Measurements from ENCODE around the gene BRD3. TPM values are rescaled to one million over a fixed set of nuclear protein-coding genes. Genes with fewer than 3 reads are reported as not detected.
"Not testable (repeated sequence)": the region's sequence is repeated elsewhere in the genome, so short reads cannot be mapped to it uniquely, and the experiment has no call there.

Gene BRD3
- total RNA-seq, 1 donor from 2014 or later: 36.7 TPM

- no peaks in the 10 kb centered on the region for H3K36me3 Mint-ChIP-seq (ENCODE audit: low read depth)
- H3K4me3 Mint-ChIP-seq: no peak overlapping the region
- H3K9me3 Mint-ChIP-seq: peaks cover 11% of the 10 kb centered on the region
Measured at GRCh38 chr9:134076644-134077043, 8.8 kb upstream of the BRD3 start.

DNA sequence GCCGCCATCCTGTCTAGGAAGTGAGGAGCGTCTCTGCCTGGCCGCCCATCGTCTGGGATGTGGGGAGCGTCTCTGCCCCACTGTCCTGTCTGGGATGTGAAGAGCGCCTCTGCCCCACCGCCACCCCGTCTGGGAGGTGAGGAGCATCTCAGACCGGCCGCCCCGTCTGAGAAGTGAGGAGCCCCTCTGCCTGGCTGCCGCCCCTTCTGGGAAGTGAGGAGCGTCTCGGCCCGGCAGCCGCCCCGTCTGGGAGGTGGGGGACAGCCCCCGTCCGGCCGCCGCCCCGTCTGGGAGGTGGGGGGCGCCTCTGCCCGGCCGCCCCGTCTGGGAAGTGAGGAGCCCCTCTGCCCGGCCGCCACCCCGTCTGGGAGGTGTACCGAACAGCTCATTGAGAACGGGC is 7.9 kb upstream of the BRD3 start:
- H3K36me3 Mint-ChIP-seq (ENCODE audit: low read depth); H3K4me1 Mint-ChIP-seq (ENCODE audit: low read depth); H3K27ac Mint-ChIP-seq; intact Hi-C loops (cut with micrococcal nuclease); H3K4me3 Mint-ChIP-seq; DNase-seq (ENCODE audit: low spot score): not testable (repeated sequence)
- Mint-ChIP-seq H3K27me3 (ENCODE audit: insufficient read depth) (peaks cover 14% of the 10 kb centered on the region), H3K9me3 (peaks cover 11% of the 10 kb centered on the region)

More at GRCh38 chr9:134076644-134077043, 8.8 kb upstream of the BRD3 start:
- no peak for DNase-seq (ENCODE audit: low spot score)
- H3K27ac Mint-ChIP-seq: no peak overlapping the region
- H3K4me1 Mint-ChIP-seq (ENCODE audit: low read depth): no peaks in the 10 kb centered on the region
- intact Hi-C loops (cut with micrococcal nuclease): no loop called here
- H3K27me3 Mint-ChIP-seq (ENCODE audit: insufficient read depth): peaks cover 8% of the 10 kb centered on the region

DNA sequence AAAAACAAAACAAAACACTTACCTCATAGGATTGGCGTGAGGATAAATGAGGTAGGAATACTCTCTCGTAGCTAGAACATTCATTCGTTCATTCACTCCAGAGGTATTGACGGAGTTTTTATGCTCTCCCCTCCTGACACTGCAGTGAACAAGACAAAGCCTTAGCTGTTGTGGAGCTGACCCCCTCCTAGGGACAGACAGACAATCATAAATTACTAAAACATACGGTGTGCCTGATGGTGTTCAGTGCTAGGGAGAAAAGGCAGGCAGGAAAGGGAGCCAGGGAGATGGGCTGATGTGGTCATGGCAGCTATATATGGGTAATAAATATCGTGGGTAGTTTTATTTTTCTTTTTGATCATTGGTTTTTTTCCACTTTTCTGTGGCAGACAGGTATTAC is 5.7 kb upstream of the BRD3 start:
- no peaks in the 10 kb centered on the region for H3K36me3 Mint-ChIP-seq (ENCODE audit: low read depth)
- no peak for DNase-seq (ENCODE audit: low spot score)
- no peaks in the 10 kb centered on the region for H3K4me1 Mint-ChIP-seq (ENCODE audit: low read depth)

DNA sequence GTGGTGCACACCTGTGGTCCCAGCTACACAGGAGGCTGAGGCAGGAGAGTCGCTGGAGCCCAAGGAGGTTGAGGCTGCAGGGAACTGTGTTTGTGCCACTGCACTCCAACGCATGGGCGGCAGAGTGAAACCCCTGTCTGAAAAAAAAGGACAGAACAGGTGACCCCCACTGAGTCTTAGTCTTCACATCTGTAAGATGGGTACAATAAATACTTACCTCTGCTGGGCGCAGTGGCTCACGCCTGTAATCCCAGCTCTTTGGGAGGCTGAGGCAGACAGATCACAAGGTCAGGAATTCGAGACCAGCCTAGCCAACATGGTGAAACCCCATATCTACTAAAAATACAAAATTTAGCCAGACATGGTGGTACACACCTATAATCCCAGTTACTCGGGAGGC is 4.9 kb upstream of the BRD3 start:
- peaks cover 20% of the 10 kb centered on the region for H3K27me3 Mint-ChIP-seq (ENCODE audit: insufficient read depth)
- H3K4me3 Mint-ChIP-seq; H3K36me3 Mint-ChIP-seq (ENCODE audit: low read depth); intact Hi-C loops (cut with micrococcal nuclease); DNase-seq (ENCODE audit: low spot score); H3K4me1 Mint-ChIP-seq (ENCODE audit: low read depth); H3K27ac Mint-ChIP-seq: not testable (repeated sequence)
- peaks cover 11% of the 10 kb centered on the region for H3K9me3 Mint-ChIP-seq

More for the DNA sequence above, 5.7 kb upstream of the BRD3 start:
- intact Hi-C loops (cut with micrococcal nuclease): no loop called here
- Mint-ChIP-seq H3K27me3 (ENCODE audit: insufficient read depth) (peaks cover 20% of the 10 kb centered on the region), H3K4me3 (no peak overlapping the region), H3K9me3 (peaks cover 11% of the 10 kb centered on the region), H3K27ac (no peak overlapping the region)

GRCh38 chr9:134071149-134071548 is 3.3 kb upstream of the BRD3 start:
- H3K27ac Mint-ChIP-seq: no peak overlapping the region
- H3K4me1 Mint-ChIP-seq (ENCODE audit: low read depth): peaks cover 6% of the 10 kb centered on the region
- intact Hi-C loops (cut with micrococcal nuclease): no loop called here
- H3K4me3 Mint-ChIP-seq: no peak overlapping the region
- H3K27me3 Mint-ChIP-seq (ENCODE audit: insufficient read depth): peaks cover 20% of the 10 kb centered on the region
- H3K9me3 Mint-ChIP-seq: peaks cover 5% of the 10 kb centered on the region
- DNase-seq (ENCODE audit: low spot score): no peak
- H3K36me3 Mint-ChIP-seq (ENCODE audit: low read depth): no peaks in the 10 kb centered on the region

- peaks cover 20% of the 10 kb centered on the region for H3K27me3 Mint-ChIP-seq (ENCODE audit: insufficient read depth)
- no peak overlapping the region for H3K27ac Mint-ChIP-seq
- peak overlapping the region; percentile 86 for H3K4me3 Mint-ChIP-seq
- no peak for DNase-seq (ENCODE audit: low spot score)
- intact Hi-C loops (cut with micrococcal nuclease): loop anchor here (5.0 kb wide), 3 partner anchors 323 to 1893 kb away; partner anchors contain the start of gene UBAC1
- H3K9me3 Mint-ChIP-seq: peaks cover 3% of the 10 kb centered on the region
- no peaks in the 10 kb centered on the region for H3K36me3 Mint-ChIP-seq (ENCODE audit: low read depth)
- H3K4me1 Mint-ChIP-seq (ENCODE audit: low read depth): peaks cover 14% of the 10 kb centered on the region
Measured at GRCh38 chr9:134069480-134070399, 1.9 kb upstream of the BRD3 start.

GRCh38 chr9:134068744-134069479 is 1.1 kb upstream of the BRD3 start:
- peaks cover 18% of the 10 kb centered on the region for H3K27me3 Mint-ChIP-seq (ENCODE audit: insufficient read depth)
- no peak for DNase-seq (ENCODE audit: low spot score)
- H3K36me3 Mint-ChIP-seq (ENCODE audit: low read depth): no peaks in the 10 kb centered on the region
- H3K4me1 Mint-ChIP-seq (ENCODE audit: low read depth): peaks cover 14% of the 10 kb centered on the region
- peak overlapping the region; percentile 89 for H3K27ac Mint-ChIP-seq
- H3K4me3 Mint-ChIP-seq: peak overlapping the region; percentile 86
- no peaks in the 10 kb centered on the region for H3K9me3 Mint-ChIP-seq
- intact Hi-C loops (cut with micrococcal nuclease): loop anchor here (1.0 to 5.0 kb wide), 10 partner anchors 30 to 1893 kb away; partner anchors contain the start of genes BRD3OS, CACFD1, GTF3C5 and RNU6ATAC

GRCh38 chr9:134066913-134067851 is 644 bp downstream of the BRD3 start:
- Mint-ChIP-seq H3K4me3 (peak overlapping the region; percentile 90), H3K9me3 (no peaks in the 10 kb centered on the region), H3K27me3 (ENCODE audit: insufficient read depth) (peaks cover 16% of the 10 kb centered on the region), H3K4me1 (ENCODE audit: low read depth) (peaks cover 14% of the 10 kb centered on the region), H3K27ac (peak overlapping the region; percentile 65), H3K36me3 (ENCODE audit: low read depth) (no peaks in the 10 kb centered on the region)
- DNase-seq (ENCODE audit: low spot score): peak; percentile 32
- intact Hi-C loops (cut with micrococcal nuclease): loop anchor here (5.0 kb wide), 3 partner anchors 325 to 1895 kb away; partner anchors contain the start of gene UBAC1

DNA sequence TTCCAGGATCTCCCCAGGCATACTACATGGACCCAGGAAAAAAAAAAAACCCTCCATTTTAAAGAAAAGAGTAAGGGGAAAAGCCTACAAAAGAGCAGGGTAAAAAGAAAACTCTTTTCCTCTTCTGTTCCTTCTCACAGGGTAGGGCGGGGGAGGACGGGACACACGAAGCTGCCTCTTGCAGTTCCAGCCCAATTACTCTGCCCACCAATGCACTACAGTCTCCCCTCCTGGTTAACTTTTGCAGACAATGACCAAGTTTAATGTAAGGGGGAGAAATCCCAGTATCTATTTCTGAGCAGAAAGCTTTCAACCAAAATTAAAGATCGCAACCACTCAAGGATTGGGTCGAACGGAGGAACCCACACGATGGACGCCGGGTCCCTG is 1.3 kb downstream of the BRD3 start:
- Mint-ChIP-seq H3K27me3 (ENCODE audit: insufficient read depth) (peaks cover 12% of the 10 kb centered on the region), H3K9me3 (no peaks in the 10 kb centered on the region), H3K27ac (peak overlapping the region; percentile 95), H3K4me3 (peak overlapping the region; percentile 90), H3K4me1 (ENCODE audit: low read depth) (peaks cover 14% of the 10 kb centered on the region), H3K36me3 (ENCODE audit: low read depth) (no peaks in the 10 kb centered on the region)
- DNase-seq (ENCODE audit: low spot score): no peak
- intact Hi-C loops (cut with micrococcal nuclease): loop anchor here (5.0 kb wide), 3 partner anchors 326 to 1896 kb away; partner anchors contain the start of gene UBAC1

DNA sequence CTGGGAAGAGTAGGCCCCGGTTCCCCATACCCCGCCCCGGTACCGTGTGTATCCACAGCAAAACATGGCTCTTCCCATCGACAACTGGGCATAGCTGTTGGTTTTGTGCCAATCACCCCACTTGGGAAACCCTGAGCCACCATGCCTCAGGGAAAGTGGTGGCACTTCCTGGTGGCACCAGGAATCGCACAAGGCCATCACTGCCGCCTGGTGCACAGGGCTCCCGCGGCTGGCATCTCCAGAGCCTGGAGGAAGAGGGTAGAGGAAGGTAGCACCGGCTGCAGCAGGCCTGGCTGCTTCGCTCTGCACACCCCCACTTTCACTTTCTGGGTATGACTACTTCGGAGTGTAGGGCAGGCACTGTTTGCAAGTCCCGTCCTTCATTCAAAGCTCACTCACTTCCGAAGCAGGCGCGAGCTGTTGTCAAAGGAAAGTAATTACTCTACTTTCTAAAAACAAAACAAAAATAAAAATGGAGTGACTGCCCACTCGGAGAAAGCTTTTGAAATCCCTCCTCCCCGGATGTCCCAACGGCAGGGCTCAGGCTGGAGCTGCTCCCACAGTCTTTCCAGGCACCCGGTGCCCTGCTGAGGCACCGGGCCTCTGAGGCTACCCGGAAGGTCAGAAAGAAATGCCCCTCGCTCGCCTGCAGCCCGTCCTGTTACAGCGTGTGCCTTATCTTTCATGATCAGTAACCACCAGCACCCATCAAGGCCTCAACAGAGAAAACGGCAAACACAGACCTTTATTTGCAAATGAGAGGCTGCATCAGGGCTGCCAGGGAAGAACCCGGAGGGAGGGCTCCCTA is 2.0 kb downstream of the BRD3 start:
- Mint-ChIP-seq H3K4me1 (ENCODE audit: low read depth) (peaks cover 14% of the 10 kb centered on the region), H3K27me3 (ENCODE audit: insufficient read depth) (peaks cover 8% of the 10 kb centered on the region), H3K9me3 (no peaks in the 10 kb centered on the region), H3K4me3 (peak overlapping the region; percentile 90), H3K36me3 (ENCODE audit: low read depth) (no peaks in the 10 kb centered on the region), H3K27ac (peak overlapping the region; percentile 95)
- intact Hi-C loops (cut with micrococcal nuclease): loop anchor here (1.0 to 5.0 kb wide), 4 partner anchors 96 to 1896 kb away; partner anchors contain the start of gene UBAC1
- DNase-seq (ENCODE audit: low spot score): peak; percentile 68

GRCh38 chr9:134064711-134065110 is 3.1 kb downstream of the BRD3 start:
- Mint-ChIP-seq H3K4me3 (peak overlapping the region; percentile 90), H3K4me1 (ENCODE audit: low read depth) (peaks cover 14% of the 10 kb centered on the region)
- intact Hi-C loops (cut with micrococcal nuclease): loop anchor here (1.0 to 5.0 kb wide), 4 partner anchors 98 to 1898 kb away; partner anchors contain the start of gene UBAC1

More at GRCh38 chr9:134064711-134065110, 3.1 kb downstream of the BRD3 start:
- no peaks in the 10 kb centered on the region for H3K36me3 Mint-ChIP-seq (ENCODE audit: low read depth)
- no peak for DNase-seq (ENCODE audit: low spot score)
- no peak overlapping the region for H3K27ac Mint-ChIP-seq
- H3K9me3 Mint-ChIP-seq: no peaks in the 10 kb centered on the region
- peaks cover 4% of the 10 kb centered on the region for H3K27me3 Mint-ChIP-seq (ENCODE audit: insufficient read depth)
